ENCODE results near the gene TTBK2. TPM values are rescaled to one million over a fixed set of nuclear protein-coding genes. Genes with fewer than 3 reads are reported as not detected.

Gene TTBK2
- total and polyA plus RNA-seq, 4 donors: 1.0 to 6.4 (median 4.3) TPM

DNA sequence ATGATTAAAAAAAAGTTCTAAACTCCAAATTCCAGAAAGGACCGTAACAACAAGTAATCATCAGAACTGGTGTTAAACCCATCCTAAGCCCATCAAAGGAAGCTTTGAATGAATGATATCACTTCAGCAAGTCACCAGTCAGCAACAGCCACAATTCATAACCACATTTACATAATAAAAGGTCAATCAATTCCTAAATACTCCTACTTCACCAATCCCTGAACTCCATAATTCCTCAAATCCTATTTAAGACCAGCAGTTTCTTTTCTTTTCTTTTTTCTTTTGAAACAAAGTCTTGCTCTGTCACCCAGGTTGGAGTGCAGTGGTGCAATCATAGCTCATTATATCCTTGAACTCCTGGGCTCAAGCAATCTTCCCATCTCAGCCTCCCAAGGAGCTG, 40.5 kb downstream of the TTBK2 start:
- TF ChIP-seq FOXA2 (IDR thresholded peaks at IDR 0.05): no peak
- TF ChIP-seq, protein P1, sequence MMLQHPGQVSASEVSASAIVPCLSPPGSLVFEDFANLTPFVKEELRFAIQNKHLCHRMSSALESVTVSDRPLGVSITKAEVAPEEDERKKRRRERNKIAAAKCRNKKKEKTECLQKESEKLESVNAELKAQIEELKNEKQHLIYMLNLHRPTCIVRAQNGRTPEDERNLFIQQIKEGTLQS (IDR thresholded peaks at IDR 0.05): no peak
- no peak for TF ChIP-seq TAF1 (conservative IDR thresholded peaks at IDR 0.05)
- no peak for TF ChIP-seq RXRA (IDR thresholded peaks at IDR 0.05)
- TF ChIP-seq GABPA (IDR thresholded peaks at IDR 0.05 in 1 of 2, conservative IDR thresholded peaks at IDR 0.05 in 1 of 2): no peak
- TF ChIP-seq, protein P2, sequence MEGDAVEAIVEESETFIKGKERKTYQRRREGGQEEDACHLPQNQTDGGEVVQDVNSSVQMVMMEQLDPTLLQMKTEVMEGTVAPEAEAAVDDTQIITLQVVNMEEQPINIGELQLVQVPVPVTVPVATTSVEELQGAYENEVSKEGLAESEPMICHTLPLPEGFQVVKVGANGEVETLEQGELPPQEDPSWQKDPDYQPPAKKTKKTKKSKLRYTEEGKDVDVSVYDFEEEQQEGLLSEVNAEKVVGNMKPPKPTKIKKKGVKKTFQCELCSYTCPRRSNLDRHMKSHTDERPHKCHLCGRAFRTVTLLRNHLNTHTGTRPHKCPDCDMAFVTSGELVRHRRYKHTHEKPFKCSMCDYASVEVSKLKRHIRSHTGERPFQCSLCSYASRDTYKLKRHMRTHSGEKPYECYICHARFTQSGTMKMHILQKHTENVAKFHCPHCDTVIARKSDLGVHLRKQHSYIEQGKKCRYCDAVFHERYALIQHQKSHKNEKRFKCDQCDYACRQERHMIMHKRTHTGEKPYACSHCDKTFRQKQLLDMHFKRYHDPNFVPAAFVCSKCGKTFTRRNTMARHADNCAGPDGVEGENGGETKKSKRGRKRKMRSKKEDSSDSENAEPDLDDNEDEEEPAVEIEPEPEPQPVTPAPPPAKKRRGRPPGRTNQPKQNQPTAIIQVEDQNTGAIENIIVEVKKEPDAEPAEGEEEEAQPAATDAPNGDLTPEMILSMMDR (IDR thresholded peaks at IDR 0.05; ENCODE audit: low read depth, low read length, missing input control): no peak
- no peak for TF ChIP-seq SP1 (IDR thresholded peaks at IDR 0.05)
- no peak for TF ChIP-seq HNF4G (IDR thresholded peaks at IDR 0.05)
- Histone ChIP-seq H3K9ac (ENCODE audit: low read depth in 1 of 2, low read length in 2 of 2) (no peak overlapping the region), H3K9me3 (ENCODE audit: control insufficient read depth in 4 of 4, low read length in 3 of 4) (no peaks in the 10 kb centered on the region), H3K27ac (ENCODE audit: low read depth in 1 of 2, low read length in 2 of 2) (no peak overlapping the region), H3K36me3 (ENCODE audit: control insufficient read depth in 4 of 4, insufficient read depth in 3 of 4, low read depth in 1 of 4, low read length in 3 of 4) (no peaks in the 10 kb centered on the region), H3K4me3 (ENCODE audit: low read depth in 1 of 3, low read length in 3 of 3) (no peak overlapping the region), H3K4me1 (ENCODE audit: control insufficient read depth in 4 of 4, insufficient read depth in 4 of 4, low read length in 3 of 4) (peaks cover 0 to 3% (median 0%) of the 10 kb centered on the region in 4 donors), H3K27me3 (ENCODE audit: control insufficient read depth in 4 of 4, insufficient read depth in 4 of 4, low read length in 3 of 4) (no peaks in the 10 kb centered on the region)
- 98% methylated on average over 1 of the region's 1 CpG for WGBS
- DNase-seq (ENCODE audit: low spot score): no peak

DNA sequence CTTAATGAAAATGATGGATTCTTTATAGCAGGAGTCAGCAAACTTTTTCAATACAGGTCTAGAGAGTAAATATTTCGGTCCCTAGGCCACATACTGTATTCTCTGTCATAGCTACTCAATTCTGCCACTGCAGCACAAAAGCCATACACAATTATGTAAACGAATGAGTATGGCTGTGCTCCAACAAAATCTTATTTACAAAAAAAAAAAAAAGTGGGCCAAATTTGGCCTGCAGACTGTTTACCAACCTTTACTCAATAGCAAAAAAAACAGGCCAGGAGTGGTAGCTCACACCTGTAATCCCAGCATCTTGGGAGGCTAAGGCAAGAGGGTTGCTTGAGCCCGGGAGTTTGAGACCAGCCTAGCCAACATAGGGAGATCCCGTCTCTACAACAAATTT, 41.1 kb downstream of the TTBK2 start:
- H3K9ac ChIP-seq (ENCODE audit: low read depth in 1 of 2, low read length in 2 of 2): no peak overlapping the region
- H3K9me3 ChIP-seq (ENCODE audit: control insufficient read depth in 4 of 4, low read length in 3 of 4): no peaks in the 10 kb centered on the region
- TF ChIP-seq, protein P3, sequence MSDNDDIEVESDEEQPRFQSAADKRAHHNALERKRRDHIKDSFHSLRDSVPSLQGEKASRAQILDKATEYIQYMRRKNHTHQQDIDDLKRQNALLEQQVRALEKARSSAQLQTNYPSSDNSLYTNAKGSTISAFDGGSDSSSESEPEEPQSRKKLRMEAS (IDR thresholded peaks at IDR 0.05): no peak
- TF ChIP-seq, protein P4, sequence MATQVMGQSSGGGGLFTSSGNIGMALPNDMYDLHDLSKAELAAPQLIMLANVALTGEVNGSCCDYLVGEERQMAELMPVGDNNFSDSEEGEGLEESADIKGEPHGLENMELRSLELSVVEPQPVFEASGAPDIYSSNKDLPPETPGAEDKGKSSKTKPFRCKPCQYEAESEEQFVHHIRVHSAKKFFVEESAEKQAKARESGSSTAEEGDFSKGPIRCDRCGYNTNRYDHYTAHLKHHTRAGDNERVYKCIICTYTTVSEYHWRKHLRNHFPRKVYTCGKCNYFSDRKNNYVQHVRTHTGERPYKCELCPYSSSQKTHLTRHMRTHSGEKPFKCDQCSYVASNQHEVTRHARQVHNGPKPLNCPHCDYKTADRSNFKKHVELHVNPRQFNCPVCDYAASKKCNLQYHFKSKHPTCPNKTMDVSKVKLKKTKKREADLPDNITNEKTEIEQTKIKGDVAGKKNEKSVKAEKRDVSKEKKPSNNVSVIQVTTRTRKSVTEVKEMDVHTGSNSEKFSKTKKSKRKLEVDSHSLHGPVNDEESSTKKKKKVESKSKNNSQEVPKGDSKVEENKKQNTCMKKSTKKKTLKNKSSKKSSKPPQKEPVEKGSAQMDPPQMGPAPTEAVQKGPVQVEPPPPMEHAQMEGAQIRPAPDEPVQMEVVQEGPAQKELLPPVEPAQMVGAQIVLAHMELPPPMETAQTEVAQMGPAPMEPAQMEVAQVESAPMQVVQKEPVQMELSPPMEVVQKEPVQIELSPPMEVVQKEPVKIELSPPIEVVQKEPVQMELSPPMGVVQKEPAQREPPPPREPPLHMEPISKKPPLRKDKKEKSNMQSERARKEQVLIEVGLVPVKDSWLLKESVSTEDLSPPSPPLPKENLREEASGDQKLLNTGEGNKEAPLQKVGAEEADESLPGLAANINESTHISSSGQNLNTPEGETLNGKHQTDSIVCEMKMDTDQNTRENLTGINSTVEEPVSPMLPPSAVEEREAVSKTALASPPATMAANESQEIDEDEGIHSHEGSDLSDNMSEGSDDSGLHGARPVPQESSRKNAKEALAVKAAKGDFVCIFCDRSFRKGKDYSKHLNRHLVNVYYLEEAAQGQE (IDR thresholded peaks at IDR 0.05): no peak
- TF ChIP-seq, protein P1 (IDR thresholded peaks at IDR 0.05): no peak
- TF ChIP-seq HNF4A (conservative IDR thresholded peaks at IDR 0.05): no peak
- TF ChIP-seq, protein P2 (IDR thresholded peaks at IDR 0.05; ENCODE audit: low read depth, low read length, missing input control): no peak
- TF ChIP-seq EGR1 (IDR thresholded peaks at IDR 0.05; ENCODE audit: low read depth in 2 of 2): no peak
- TF ChIP-seq SP1 (IDR thresholded peaks at IDR 0.05): no peak
- no peak for TF ChIP-seq FOXA2 (IDR thresholded peaks at IDR 0.05)
- TF ChIP-seq RAD21 (IDR thresholded peaks at IDR 0.05): no peak
- TF ChIP-seq JUND (IDR thresholded peaks at IDR 0.05): no peak
- TF ChIP-seq HNF4G (IDR thresholded peaks at IDR 0.05): no peak
- no peak for TF ChIP-seq TAF1 (conservative IDR thresholded peaks at IDR 0.05)
- TF ChIP-seq NR2F2 (IDR thresholded peaks at IDR 0.05): no peak
- no peak for TF ChIP-seq GABPA (IDR thresholded peaks at IDR 0.05 in 1 of 2, conservative IDR thresholded peaks at IDR 0.05 in 1 of 2)
- H3K27ac ChIP-seq (ENCODE audit: low read depth in 1 of 2, low read length in 2 of 2): no peak overlapping the region
- no peaks in the 10 kb centered on the region for H3K27me3 ChIP-seq (ENCODE audit: control insufficient read depth in 4 of 4, insufficient read depth in 4 of 4, low read length in 3 of 4)
- H3K36me3 ChIP-seq (ENCODE audit: control insufficient read depth in 4 of 4, insufficient read depth in 3 of 4, low read depth in 1 of 4, low read length in 3 of 4): no peaks in the 10 kb centered on the region
- H3K4me1 ChIP-seq (ENCODE audit: control insufficient read depth in 4 of 4, insufficient read depth in 4 of 4, low read length in 3 of 4): peaks cover 0 to 3% (median 0%) of the 10 kb centered on the region in 4 donors
- 74% methylated on average over 4 of the region's 4 CpGs for WGBS
- no peak overlapping the region for H3K4me3 ChIP-seq (ENCODE audit: low read depth in 1 of 3, low read length in 3 of 3)
- DNase-seq (ENCODE audit: low spot score): no peak

Data from liver (tissue), 9 donors.